IgD-negative memory B cell (primary cell): ENCODE measurements around the gene LNP1. TPM values are rescaled to one million over a fixed set of nuclear protein-coding genes. Genes with fewer than 3 reads are reported as not detected.

Experiments
- H3K27ac Mint-ChIP-seq, 3 donors: one replicate each; pipeline ENCODE4 v1.8.0; 2020 to 2022; ENCODE audit warnings: mild to moderate bottlenecking in 3 of 3, mixed read lengths in 3 of 3, moderate library complexity in 1 of 3
- H3K27me3 Mint-ChIP-seq: one replicate; pipeline ENCODE4 v1.8.0; 2021; ENCODE audit warnings: mixed read lengths
- H3K36me3 Mint-ChIP-seq: one replicate; pipeline ENCODE4 v1.8.0; 2020; ENCODE audit warnings: mild to moderate bottlenecking, mixed read lengths
- H3K4me1 Mint-ChIP-seq, 3 donors: one replicate each; pipeline ENCODE4 v1.8.0; 2020 to 2022; ENCODE audit warnings: mixed read lengths in 3 of 3, mild to moderate bottlenecking in 1 of 3
- H3K4me3 Mint-ChIP-seq, 4 donors: one replicate each; pipeline ENCODE4 v1.8.0; 2020 to 2022; ENCODE audit warnings: mild to moderate bottlenecking in 4 of 4, mixed read lengths in 4 of 4, moderate library complexity in 3 of 4
- H3K9me3 Mint-ChIP-seq, 3 donors: one replicate each; pipeline ENCODE4 v1.8.0; 2020 to 2021; ENCODE audit warnings: mixed read lengths in 3 of 3, mild to moderate bottlenecking in 1 of 3
- polyA plus RNA-seq: library from polyadenylated mRNA; unstranded; fragments of 300-500 nt; fragmentation: Illumina TruSeq; gene quantifications from one replicate; pipeline ENCODE4 v1.2.3, GENCODE V29; 2021

Gene LNP1
- polyA plus RNA-seq, 1 donor from 2014 or later: 0.88 TPM

- Mint-ChIP-seq H3K36me3 (peaks cover 1% of the 10 kb centered on the region), H3K27ac (no peak overlapping the region), H3K4me1 (peaks cover 4 to 11% (median 8%) of the 10 kb centered on the region in 3 donors), H3K27me3 (no peaks in the 10 kb centered on the region), H3K4me3 (no peak overlapping the region), H3K9me3 (peaks cover 0 to under 1% (median 0%) of the 10 kb centered on the region in 3 donors)
These were observed 98.3 kb downstream of the LNP1 start for GRCh38 chr3:100499651-100500050.

DNA sequence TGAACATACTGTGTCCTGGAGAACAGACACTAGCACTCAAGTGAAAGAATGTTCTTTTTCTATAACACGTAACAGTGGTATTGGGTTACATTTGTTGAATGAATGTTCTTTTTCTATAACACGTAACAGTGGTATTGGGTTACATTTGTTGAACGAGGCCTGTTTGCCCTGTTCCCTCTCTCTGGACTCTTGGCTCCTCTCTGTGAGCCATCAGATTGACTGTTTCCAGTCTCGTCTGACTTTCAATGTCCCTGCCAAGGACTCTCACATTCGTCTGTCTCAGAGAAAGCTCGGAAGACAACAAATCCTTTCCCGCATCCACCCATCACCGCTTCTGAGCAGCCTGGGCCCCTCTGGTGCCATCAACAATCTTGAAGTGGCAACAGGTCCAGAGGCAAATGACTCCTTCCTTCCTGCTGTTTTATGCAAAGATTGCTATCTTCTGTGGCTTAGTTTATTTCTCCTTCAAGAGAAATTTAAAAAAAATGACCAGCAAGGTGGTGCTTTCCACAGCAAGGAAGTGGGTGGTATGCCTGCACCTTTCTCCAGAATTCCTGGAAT lies 99.1 kb downstream of the LNP1 start:
- Mint-ChIP-seq H3K9me3 (peaks cover 0 to 3% (median 0%) of the 10 kb centered on the region in 3 donors), H3K4me1 (peaks cover 4 to 11% (median 8%) of the 10 kb centered on the region in 3 donors), H3K4me3 (no peak overlapping the region), H3K27me3 (no peaks in the 10 kb centered on the region), H3K27ac (no peak overlapping the region), H3K36me3 (peaks cover 1% of the 10 kb centered on the region)

- peaks cover 4% of the 10 kb centered on the region for H3K36me3 Mint-ChIP-seq
- H3K27ac Mint-ChIP-seq: no peak overlapping the region
- H3K4me3 Mint-ChIP-seq: no peak overlapping the region
- no peaks in the 10 kb centered on the region for H3K4me1 Mint-ChIP-seq
- peaks cover 0 to 6% (median 0%) of the 10 kb centered on the region in 3 donors for H3K9me3 Mint-ChIP-seq
- H3K27me3 Mint-ChIP-seq: peaks cover 10% of the 10 kb centered on the region
These were observed 102.1 kb downstream of the LNP1 start for GRCh38 chr3:100503448-100503847.

Other genes starting within 250 kb of the LNP1 start
- 17.2 TPM for gene TBC1D23, start 140.5 kb upstream of the LNP1 start, polyA plus RNA-seq
- 55.6 TPM for gene NIT2, start 66.8 kb upstream of the LNP1 start, polyA plus RNA-seq
- gene TOMM70, start 450 bp upstream of the LNP1 start, polyA plus RNA-seq: 14.0 TPM
- 0.14 TPM for gene TMEM45A, start 91.1 kb downstream of the LNP1 start, polyA plus RNA-seq
- not detected for gene ADGRG7, start 208.1 kb downstream of the LNP1 start, polyA plus RNA-seq